NB4 (cell line): ENCODE data around the gene SLC31A2.
A peak's percentile ranks its signal among the peaks of the same experiment; 100 is the strongest.
"Not testable (repeated sequence)": the region's sequence is repeated elsewhere in the genome, so short reads cannot be mapped to it uniquely, and the experiment has no call there.

ENCODE experiments used
- DNase-seq: peaks from one replicate; pipeline ENCODE4 v3.0.0; 2010; ENCODE audit warnings: low read depth
- H3K4me3 ChIP-seq: one replicate; pipeline ENCODE4 v1.5.1; 2011; ENCODE audit warnings: mild to moderate bottlenecking, low read depth, low read length, moderate library complexity
- MYC ChIP-seq: IDR thresholded peaks from 2 replicates; pipeline ENCODE4 v1.6.1; 2011; ENCODE audit warnings: low read depth, low read length
- POLR2A ChIP-seq: IDR thresholded peaks from 2 replicates; pipeline ENCODE4 v1.6.1; 2011; ENCODE audit warnings: mild to moderate bottlenecking; ENCODE audit not compliant: insufficient read length; ENCODE audit errors: extremely low read depth
- TF ChIP-seq, protein P1 (sequence below): IDR thresholded peaks from one replicate; pipeline ENCODE4 v1.5.1; 2012; ENCODE audit warnings: low read depth, low read length
- TF ChIP-seq, protein P2 (sequence below): IDR thresholded peaks from 2 replicates; pipeline ENCODE4 v1.6.1; 2011; ENCODE audit warnings: low read depth, low read length

SLC31A2 gene, protein sequence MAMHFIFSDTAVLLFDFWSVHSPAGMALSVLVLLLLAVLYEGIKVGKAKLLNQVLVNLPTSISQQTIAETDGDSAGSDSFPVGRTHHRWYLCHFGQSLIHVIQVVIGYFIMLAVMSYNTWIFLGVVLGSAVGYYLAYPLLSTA

DNA sequence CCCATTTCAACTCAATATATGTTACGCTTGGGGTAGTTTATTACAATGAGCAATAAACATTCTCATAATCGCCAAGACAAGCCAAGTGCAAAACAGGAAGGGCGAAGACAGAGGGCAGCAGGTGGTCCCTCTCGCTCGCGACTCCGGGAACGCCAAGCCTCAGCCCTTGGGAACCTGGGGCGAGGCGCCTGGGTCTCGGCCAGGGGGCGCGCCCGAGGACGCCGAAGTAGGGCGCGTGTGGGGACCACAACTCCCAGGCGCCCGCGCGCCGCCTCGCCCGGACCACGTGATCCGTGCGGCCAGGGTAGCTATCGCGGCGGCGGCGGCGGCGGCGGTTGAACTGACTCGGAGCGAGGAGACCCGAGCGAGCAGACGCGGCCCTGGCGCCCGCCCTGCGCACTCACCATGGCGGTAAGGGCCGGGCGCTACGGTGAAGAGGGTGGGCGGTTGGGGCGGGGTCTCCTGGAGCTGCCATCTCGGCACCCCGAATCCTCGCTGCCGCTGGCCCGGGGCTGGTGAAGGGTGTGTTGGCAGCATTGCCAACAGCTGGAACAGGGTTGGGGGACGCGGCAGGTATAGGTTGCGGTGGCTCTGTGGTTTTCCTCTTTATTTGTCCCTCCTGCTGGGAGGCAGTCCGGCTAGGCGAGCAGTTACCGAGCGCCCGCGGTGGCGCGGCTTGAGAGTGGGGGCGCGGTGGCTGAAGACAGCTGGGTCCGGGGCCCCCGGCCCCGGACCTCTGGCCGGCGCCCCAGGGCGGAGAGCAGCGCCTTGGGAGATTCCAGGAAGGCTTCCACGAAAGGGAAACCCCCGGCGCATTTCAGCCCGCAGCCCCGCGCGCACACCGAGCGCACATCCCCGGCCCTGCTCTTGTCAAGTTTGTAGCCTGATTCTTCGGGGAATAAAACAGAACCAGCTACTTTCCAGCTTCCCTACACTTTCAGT is at the start of gene SLC31A2:
Gene SLC31A2, plus strand, starts transcription at position 338 of the 942 bp plus-strand sequence. Its CDS starts 68 bp downstream, at position 406.
- TF ChIP-seq MYC (peak; percentile 33; the same call in 1 of the 2 replicates), POLR2A (no peak)
- TF ChIP-seq, protein P1, sequence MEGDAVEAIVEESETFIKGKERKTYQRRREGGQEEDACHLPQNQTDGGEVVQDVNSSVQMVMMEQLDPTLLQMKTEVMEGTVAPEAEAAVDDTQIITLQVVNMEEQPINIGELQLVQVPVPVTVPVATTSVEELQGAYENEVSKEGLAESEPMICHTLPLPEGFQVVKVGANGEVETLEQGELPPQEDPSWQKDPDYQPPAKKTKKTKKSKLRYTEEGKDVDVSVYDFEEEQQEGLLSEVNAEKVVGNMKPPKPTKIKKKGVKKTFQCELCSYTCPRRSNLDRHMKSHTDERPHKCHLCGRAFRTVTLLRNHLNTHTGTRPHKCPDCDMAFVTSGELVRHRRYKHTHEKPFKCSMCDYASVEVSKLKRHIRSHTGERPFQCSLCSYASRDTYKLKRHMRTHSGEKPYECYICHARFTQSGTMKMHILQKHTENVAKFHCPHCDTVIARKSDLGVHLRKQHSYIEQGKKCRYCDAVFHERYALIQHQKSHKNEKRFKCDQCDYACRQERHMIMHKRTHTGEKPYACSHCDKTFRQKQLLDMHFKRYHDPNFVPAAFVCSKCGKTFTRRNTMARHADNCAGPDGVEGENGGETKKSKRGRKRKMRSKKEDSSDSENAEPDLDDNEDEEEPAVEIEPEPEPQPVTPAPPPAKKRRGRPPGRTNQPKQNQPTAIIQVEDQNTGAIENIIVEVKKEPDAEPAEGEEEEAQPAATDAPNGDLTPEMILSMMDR = peak; percentile 27
- TF ChIP-seq, protein P2, sequence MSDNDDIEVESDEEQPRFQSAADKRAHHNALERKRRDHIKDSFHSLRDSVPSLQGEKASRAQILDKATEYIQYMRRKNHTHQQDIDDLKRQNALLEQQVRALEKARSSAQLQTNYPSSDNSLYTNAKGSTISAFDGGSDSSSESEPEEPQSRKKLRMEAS = peak; percentile 92
- peak within 1 kb of the TSS; percentile 67 for H3K4me3 ChIP-seq
- DNase-seq = peak; percentile 94

DNA sequence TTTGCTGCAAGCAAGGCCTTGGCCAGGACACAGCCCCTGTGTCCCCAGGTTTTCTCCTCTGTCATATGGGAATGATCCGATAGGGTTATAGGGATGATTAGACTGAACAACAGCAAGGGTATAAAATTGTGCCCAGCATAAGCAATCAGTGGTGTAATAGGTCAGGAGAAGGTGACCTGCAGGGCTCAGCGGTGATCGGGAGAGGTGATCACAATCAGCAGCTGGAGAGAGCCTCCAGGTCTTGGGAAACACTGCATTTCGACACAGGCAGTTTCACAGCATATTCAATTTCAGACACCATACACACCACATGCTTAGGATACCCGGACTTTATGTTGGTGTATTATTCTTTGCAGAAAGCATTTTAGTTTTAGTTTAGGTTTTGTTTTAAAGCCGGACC is 45.5 kb upstream of the SLC31A2 start:
- not testable (repeated sequence) for DNase-seq, H3K4me3 ChIP-seq

DNA sequence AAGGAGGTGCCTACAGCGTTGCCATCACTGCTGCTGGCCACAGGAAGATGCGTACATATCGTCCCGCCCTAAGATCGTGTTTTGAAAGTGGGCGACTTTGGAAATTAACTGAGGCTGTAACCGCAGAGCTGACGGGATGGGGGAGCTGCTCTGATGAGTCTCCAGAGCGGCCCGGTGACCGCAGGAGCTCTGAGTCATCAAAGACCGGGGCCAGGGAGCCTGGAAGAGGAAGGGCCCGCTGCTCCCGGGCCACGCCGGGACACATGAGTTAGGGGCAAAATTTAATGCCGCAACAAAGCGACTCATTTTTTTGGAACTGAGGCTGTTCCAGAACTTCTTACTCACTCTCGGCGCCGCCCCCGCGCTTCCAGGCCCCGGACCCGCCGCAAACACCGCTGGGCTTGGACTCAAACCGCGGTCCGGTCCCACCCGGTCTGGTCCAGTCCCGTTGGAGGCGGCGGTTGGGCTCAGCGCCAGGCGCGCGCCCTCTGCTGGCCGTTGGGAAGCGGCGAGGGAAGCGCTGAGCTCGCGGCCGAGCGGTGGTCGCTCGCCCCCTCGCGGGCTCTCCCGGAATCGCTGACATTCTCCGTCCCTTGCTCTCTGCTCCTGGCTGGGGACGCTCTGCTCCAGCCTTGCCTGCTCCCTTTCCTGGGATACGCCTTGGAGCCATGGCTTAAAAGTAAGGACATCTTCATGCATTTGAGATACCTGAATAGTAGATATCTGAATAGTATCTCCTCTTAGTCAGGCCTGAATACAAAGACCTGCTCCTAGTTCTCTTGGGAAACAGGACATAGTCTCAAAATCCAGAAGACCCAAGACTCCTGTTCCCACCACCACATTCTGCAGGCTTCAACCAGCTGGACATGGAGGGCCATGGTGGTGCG is 39.5 kb upstream of the SLC31A2 start:
- peak; percentile 20 for DNase-seq
- H3K4me3 ChIP-seq = peak overlapping the region; percentile 33

DNA sequence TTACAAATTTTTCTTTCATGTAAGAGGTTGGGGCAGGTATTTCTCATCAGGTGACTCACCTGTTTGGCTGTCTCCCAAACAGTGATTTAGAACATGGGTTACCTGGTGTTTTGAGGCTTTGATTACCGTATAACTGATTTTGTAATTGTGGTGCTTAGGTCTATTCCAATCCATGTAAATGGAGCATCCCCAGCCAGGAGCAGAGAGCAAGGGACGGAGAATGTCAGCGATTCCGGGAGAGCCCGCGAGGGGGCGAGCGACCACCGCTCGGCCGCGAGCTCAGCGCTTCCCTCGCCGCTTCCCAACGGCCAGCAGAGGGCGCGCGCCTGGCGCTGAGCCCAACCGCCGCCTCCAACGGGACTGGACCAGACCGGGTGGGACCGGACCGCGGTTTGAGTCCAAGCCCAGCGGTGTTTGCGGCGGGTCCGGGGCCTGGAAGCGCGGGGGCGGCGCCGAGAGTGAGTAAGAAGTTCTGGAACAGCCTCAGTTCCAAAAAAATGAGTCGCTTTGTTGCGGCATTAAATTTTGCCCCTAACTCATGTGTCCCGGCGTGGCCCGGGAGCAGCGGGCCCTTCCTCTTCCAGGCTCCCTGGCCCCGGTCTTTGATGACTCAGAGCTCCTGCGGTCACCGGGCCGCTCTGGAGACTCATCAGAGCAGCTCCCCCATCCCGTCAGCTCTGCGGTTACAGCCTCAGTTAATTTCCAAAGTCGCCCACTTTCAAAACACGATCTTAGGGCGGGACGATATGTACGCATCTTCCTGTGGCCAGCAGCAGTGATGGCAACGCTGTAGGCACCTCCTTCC is 37.9 kb upstream of the SLC31A2 start:
- DNase-seq = peak; percentile 18
- H3K4me3 ChIP-seq = peak overlapping the region; percentile 47

DNA sequence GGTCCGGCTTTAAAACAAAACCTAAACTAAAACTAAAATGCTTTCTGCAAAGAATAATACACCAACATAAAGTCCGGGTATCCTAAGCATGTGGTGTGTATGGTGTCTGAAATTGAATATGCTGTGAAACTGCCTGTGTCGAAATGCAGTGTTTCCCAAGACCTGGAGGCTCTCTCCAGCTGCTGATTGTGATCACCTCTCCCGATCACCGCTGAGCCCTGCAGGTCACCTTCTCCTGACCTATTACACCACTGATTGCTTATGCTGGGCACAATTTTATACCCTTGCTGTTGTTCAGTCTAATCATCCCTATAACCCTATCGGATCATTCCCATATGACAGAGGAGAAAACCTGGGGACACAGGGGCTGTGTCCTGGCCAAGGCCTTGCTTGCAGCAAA is 32.0 kb upstream of the SLC31A2 start:
- not testable (repeated sequence) for H3K4me3 ChIP-seq

DNA sequence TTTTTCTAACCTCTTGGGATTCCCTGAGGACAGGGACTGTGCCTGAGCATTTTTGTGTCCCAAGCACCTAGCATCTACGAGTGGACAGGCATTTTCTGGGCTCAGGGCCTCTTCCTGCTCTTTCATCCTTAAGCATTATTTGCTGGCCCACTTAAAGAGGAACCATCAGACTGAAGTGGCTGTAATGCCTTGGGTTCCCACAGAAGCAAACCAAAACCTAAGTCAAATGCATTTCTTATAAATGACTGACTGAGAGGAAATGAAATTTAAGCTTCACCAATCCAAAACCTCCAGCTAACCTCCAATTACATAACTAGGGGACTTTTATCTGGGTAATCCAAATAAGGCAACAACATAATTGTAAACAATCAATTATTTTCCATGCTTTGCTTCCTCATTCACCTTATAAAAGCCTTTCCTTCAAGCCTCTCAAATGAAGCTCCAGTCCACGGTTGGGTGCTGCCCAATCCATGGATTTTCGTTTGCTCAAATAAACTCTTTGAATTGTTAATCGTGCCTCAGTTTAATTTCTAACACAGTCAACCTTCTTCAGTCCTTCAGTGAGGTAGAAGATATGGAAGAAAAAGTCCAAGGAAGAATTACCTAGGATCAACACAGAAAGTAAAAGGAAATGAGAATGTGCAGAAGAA is 25.3 kb upstream of the SLC31A2 start:
- no peak for TF ChIP-seq POLR2A
- no peak for TF ChIP-seq MYC
- TF ChIP-seq, protein P1 = no peak
- TF ChIP-seq, protein P2 = no peak
- H3K4me3 ChIP-seq = no peak overlapping the region
- no peak for DNase-seq

More for the DNA sequence above, 32.0 kb upstream of the SLC31A2 start:
- not testable (repeated sequence) for DNase-seq

DNA sequence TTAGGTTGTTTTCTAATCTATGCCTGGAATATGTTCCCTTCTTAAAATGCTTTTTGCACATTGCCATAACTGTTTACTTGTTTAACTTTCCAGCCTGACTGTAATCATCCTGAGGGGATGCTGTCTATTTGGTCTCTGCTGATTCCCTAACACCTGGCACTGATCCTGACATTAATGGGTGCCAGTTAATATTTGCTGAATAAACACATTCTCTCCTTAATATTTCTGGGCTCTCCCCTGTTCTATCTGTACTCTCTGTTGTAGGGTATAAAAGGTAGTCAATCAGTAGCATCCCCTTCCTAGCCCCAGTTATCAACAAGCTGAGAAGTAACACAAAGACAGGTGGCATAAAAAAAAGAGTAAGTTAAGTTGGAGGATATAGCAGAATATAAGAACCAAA is 21.3 kb upstream of the SLC31A2 start:
- no peak for TF ChIP-seq MYC
- TF ChIP-seq, protein P2 = no peak
- no peak for TF ChIP-seq POLR2A
- TF ChIP-seq, protein P1 = no peak
- no peak overlapping the region for H3K4me3 ChIP-seq
- no peak for DNase-seq
